RWPE2 (cell line): Measurements from ENCODE around the gene ZNF579.
"Not testable (repeated sequence)": the region's sequence is repeated elsewhere in the genome, so short reads cannot be mapped to it uniquely, and the experiment has no call there.

ENCODE experiments used
- ATAC-seq: fragments of 200-7000 bp; cut with Tn5 transposase; 3 replicates; pipeline ENCODE4 v1.9.1; 2021; ENCODE audit warnings: low read depth
- DNase-seq: peaks from one replicate; pipeline ENCODE4 v3.0.0-alpha.2; 2020; ENCODE audit warnings: low spot score
- H3K27ac ChIP-seq: fragments of 450-650 bp; 2 replicates; pipeline ENCODE4 v1.5.1; 2017; ENCODE audit warnings: mild to moderate bottlenecking; ENCODE audit not compliant: poor library complexity, severe bottlenecking
- H3K27me3 ChIP-seq: fragments of 250-450 bp; sonication (Bioruptor Pico); 2 replicates; pipeline ENCODE4 v1.5.1; 2021; ENCODE audit warnings: mild to moderate bottlenecking, moderate library complexity; ENCODE audit not compliant: insufficient read depth, poor library complexity, severe bottlenecking
- H3K36me3 ChIP-seq: fragments of 250-450 bp; sonication (Bioruptor Pico); 2 replicates; pipeline ENCODE4 v1.5.1; 2020; ENCODE audit warnings: low read depth, mild to moderate bottlenecking, moderate library complexity
- H3K4me1 ChIP-seq: fragments of 250-450 bp; sonication (Bioruptor Pico); 2 replicates; pipeline ENCODE4 v1.5.1; 2021; ENCODE audit warnings: mild to moderate bottlenecking, moderate library complexity; ENCODE audit not compliant: insufficient read depth, poor library complexity, severe bottlenecking
- H3K4me3 ChIP-seq: fragments of 250-450 bp; sonication (Bioruptor Pico); 2 replicates; pipeline ENCODE4 v1.5.1; 2021; ENCODE audit warnings: mild to moderate bottlenecking, moderate library complexity; ENCODE audit not compliant: severe bottlenecking
- H3K9me3 ChIP-seq: fragments of 250-450 bp; sonication (Bioruptor Pico); 2 replicates; pipeline ENCODE4 v1.5.1; 2021; ENCODE audit warnings: mild to moderate bottlenecking, moderate library complexity; ENCODE audit not compliant: severe bottlenecking
- CTCF ChIP-seq: fragments of 450-650 bp; IDR thresholded peaks from one replicate; pipeline ENCODE4 v1.5.1; 2017; ENCODE audit warnings: mild to moderate bottlenecking, moderate library complexity; ENCODE audit not compliant: poor library complexity, severe bottlenecking

The ZNF579 gene

GRCh38 chr19:55584871-55585270 lies 4.2 kb upstream of the ZNF579 start:
- Histone ChIP-seq H3K36me3 (no peaks in the 10 kb centered on the region), H3K4me1 (peaks cover 6% of the 10 kb centered on the region), H3K27me3 (no peaks in the 10 kb centered on the region), H3K27ac (no peak overlapping the region), H3K4me3 (no peak overlapping the region), H3K9me3 (no peaks in the 10 kb centered on the region)
- no peak for TF ChIP-seq CTCF
- no peak for DNase-seq
- ATAC-seq = no peak

GRCh38 chr19:55583897-55584296 lies 3.2 kb upstream of the ZNF579 start:
- DNase-seq, H3K27ac ChIP-seq, H3K9me3 ChIP-seq, ATAC-seq, H3K4me1 ChIP-seq, H3K4me3 ChIP-seq, H3K27me3 ChIP-seq, H3K36me3 ChIP-seq: not testable (repeated sequence)

- not testable (repeated sequence) for ATAC-seq, H3K4me1 ChIP-seq, H3K4me3 ChIP-seq, H3K36me3 ChIP-seq, DNase-seq, H3K27me3 ChIP-seq, H3K27ac ChIP-seq, H3K9me3 ChIP-seq
Measured at GRCh38 chr19:55582284-55582683, 1.6 kb upstream of the ZNF579 start.

- Histone ChIP-seq H3K4me3 (no peak overlapping the region), H3K36me3 (0 out of 2 replicates have a peak, but pooled peaks cover 6% of the 10 kb centered on the region), H3K9me3 (no peaks in the 10 kb centered on the region), H3K27me3 (no peaks in the 10 kb centered on the region), H3K4me1 (peaks cover 6% of the 10 kb centered on the region), H3K27ac (no peak overlapping the region)
- DNase-seq (no peak), ATAC-seq (no peak)
- no peak for TF ChIP-seq CTCF
Measured at GRCh38 chr19:55581823-55582223, 1.2 kb upstream of the ZNF579 start.

- no peak for TF ChIP-seq CTCF
- H3K27ac ChIP-seq = peak overlapping the region; percentile 70
Measured at GRCh38 chr19:55581145-55581822, 636 bp upstream of the ZNF579 start.

More at GRCh38 chr19:55581145-55581822, 636 bp upstream of the ZNF579 start:
- Histone ChIP-seq H3K9me3 (no peaks in the 10 kb centered on the region), H3K4me1 (peaks cover 3% of the 10 kb centered on the region), H3K4me3 (peak overlapping the region; percentile 93), H3K36me3 (0 out of 2 replicates have a peak, but pooled peaks cover 7% of the 10 kb centered on the region), H3K27me3 (no peaks in the 10 kb centered on the region)
- DNase-seq = no peak
- ATAC-seq = no peak
